VCaP (cell line): Measurements from ENCODE around the gene ATP11A.

ENCODE experiments used
- H3K27ac ChIP-seq: fragments of 450-650 bp; 2 replicates; pipeline ENCODE4 v1.5.1; 2017
- TF ChIP-seq, protein P1 (sequence below): fragments of 450-650 bp; conservative IDR thresholded peaks from 2 replicates; pipeline ENCODE4 v1.5.1; 2017; ENCODE audit warnings: mild to moderate bottlenecking, moderate library complexity

Gene ATP11A

DNA sequence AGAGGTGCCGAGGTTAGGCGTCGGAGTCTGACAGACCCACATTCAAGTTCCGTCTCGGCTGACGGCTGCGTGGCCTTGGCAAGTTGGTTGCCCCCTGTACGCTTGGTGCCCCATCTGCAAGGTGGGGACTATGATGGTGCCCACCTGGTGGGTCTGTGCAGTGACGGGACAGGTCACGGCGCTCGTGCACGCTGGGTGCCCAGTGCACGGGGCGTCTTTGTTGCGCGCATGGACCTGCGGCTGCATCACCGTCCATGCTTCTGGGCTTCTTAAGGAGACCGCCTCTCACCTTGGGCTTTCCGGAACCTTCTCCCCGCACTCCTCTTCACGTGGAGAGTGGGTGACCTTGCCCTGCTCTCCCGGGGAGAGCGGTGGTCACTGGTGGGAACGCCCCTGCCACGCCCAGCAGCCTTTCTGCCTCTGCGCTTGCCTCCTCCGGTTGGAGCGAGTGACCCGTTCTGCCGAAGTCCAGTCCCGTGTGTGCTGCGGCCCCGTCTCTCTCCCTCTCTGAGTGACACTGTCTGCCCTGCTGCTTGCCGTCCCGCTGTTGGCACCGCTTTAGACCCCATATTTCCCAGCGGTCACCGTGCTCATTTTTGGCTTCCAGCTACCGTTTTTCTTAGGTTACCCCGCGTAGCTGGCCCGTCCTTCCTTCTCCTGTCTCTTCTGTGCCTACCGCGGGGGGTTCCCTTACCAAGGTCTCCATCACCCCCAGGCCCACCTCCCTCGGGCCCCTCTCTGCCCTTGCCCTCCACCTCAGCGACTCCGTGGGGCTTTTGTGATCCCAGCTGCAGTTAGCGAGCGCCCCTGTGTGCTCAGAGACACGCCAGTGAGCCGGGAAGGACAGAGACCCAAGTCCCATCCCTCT, 6.4 kb downstream of the ATP11A start:
- no peak overlapping the region for H3K27ac ChIP-seq
- TF ChIP-seq, protein P1, sequence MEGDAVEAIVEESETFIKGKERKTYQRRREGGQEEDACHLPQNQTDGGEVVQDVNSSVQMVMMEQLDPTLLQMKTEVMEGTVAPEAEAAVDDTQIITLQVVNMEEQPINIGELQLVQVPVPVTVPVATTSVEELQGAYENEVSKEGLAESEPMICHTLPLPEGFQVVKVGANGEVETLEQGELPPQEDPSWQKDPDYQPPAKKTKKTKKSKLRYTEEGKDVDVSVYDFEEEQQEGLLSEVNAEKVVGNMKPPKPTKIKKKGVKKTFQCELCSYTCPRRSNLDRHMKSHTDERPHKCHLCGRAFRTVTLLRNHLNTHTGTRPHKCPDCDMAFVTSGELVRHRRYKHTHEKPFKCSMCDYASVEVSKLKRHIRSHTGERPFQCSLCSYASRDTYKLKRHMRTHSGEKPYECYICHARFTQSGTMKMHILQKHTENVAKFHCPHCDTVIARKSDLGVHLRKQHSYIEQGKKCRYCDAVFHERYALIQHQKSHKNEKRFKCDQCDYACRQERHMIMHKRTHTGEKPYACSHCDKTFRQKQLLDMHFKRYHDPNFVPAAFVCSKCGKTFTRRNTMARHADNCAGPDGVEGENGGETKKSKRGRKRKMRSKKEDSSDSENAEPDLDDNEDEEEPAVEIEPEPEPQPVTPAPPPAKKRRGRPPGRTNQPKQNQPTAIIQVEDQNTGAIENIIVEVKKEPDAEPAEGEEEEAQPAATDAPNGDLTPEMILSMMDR, result no peak

DNA sequence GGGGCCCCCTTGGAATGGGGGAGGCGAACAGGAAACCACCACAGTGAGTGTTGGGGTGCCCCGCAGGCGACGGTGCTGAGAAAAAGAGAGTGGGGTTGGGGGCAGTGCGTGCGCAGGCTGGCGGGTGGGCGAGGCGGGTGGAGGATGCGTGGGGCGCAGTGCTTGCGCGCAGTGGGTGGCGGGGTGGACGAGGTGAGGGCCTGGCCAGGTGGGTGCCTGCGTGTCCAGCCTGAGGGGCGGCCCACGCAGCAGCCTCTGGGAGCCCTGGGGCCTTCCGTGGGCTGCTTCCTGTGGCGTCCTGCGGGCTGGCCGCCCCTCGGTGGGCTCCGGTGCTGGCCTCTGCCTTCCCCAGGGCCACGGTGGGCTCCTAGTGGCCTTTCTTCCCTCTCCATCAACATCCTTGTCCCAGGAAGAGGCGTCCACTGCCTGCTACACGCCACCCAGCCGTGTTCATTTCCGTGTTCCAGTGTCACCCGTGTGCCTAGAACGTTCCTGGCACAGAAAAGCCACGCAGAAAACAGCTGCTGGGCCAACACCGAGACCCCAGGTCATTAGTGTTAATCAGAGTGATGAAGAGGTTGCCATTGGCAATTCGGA, 7.1 kb downstream of the ATP11A start:
- no peak overlapping the region for H3K27ac ChIP-seq
- TF ChIP-seq, protein P1, result no peak

DNA sequence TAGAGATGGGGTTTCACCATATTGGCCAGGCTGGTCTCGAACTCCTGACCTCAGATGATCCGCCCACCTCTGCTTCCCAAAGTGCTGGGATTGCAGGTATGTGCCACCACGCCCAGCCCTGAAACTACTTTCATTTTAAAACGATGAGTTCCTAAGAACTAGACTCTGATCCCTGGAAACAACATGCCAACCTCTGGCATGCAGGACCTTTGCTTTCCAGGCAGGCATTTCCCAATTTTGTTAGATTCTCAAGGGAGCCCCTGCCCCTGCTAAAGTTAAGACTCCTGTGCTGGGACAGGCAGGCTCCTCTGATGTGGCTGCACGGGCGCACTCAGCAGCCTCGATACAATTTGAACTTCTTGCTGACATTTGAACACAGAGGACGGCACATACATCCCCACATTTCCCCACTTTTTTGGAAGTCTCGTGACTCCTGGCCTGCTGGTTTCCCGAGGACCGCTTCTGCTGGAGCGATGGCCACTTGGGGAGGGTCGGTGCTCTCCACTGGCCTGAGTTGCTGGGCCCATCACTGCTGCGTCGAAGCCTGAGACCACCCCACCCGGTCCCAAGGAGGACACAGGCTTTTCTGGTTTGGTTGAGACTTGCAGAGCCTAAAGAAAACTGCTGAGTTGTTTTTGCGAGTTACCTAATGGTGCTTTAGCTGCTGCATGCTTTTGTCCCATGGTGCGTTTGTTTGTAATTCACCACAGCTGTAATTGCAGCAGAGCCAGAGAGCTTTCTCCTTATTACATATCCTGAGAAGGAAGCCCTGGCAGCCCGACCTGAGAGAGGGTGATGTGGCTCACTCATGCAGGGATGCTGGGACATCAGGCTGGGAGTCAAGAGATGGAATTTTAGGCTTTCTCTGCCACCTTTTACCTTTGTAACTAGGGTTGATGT, 8.2 kb downstream of the ATP11A start:
- H3K27ac ChIP-seq, result no peak overlapping the region
- TF ChIP-seq, protein P1, result no peak

DNA sequence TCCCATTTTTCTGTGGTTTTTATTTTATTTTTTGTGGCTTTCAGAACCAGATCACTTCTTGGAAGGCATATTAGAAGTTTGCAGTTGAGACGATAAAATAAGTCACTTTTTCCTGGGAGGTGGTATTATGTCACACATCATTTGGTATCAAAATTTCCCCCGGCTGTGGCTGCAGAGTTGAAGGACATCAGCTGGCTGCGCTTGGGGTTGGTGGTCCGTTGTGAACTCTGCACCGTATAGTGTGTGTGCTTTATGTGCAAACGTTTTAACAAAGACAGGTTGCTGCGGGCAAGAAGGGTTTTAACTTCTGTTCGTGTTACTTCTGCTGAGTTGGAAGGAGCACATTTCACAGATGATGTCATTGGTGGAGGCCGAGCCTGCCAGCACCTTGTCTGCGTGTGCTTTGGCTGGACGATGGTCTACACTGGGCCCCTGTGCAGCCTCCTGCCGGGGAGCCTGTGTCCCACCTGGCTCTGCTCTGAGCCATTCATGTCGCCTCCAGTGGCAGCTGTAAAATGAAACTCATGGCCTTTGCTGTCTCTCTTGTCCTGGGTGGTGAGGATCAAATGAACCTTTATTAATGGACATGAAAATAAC, 9.6 kb downstream of the ATP11A start:
- TF ChIP-seq, protein P1, result no peak
- H3K27ac ChIP-seq, result no peak overlapping the region

DNA sequence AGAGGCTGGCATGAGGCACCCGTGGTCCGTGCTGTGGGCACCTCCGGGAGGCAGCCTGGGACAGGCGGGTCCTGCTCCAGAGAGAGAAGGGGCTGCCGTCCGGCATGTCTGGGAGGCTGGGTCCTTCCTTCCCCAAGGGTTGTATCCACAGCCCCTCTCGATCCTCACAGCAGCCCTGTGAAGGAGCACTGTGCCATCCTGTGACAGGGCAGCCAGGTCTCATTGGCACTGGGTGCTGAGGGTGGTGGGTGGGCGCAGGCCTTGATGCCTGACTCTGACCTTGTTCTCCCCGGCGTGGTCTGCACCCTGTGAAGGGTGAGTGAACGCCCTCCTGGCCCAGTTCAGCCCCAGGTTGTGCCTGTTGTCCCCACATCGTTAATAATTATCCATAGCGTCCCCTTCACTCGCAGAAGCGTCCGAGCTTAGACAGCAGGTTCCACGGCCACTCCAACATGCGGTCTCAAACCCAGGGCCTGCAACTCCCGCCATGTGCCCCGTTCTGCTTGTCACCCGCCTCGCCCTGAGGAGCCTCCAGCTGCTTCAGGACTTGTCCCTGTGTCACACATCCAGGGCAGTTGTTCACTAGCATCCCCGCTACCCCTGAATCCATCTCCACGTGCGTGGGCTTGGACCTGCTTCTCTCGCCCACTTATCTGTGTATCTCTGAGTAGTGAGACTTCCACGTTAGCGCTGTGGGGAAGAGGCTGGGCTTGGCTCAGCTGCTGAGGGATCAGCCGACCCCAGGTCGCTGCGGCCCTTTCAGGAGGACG, 10.6 kb downstream of the ATP11A start:
- H3K27ac ChIP-seq, result no peak overlapping the region
- TF ChIP-seq, protein P1, result no peak

GRCh38 chr13:112702341-112702985, 12.6 kb downstream of the ATP11A start:
- H3K27ac ChIP-seq, result no peak overlapping the region

More at GRCh38 chr13:112702341-112702985, 12.6 kb downstream of the ATP11A start:
- TF ChIP-seq, protein P1, result no peak
